IMR-90 (cell line): ENCODE data around the gene GLIPR1L2. TPM values are rescaled to one million over a fixed set of nuclear protein-coding genes. Genes with fewer than 3 reads are reported as not detected.

Experiments used
- ATAC-seq: fragments of 200-7000 bp; cut with Tn5 transposase; 2 replicates; pipeline ENCODE4 v1.9.1; 2020; ENCODE audit warnings: low read depth, mild to moderate bottlenecking, moderate library complexity
- BruUV-seq: library from RNA; stranded (reverse); fragments of 400-500 nt; replicated peaks from 2 replicates; lab custom pipeline; 2021; lab: Mats Ljungman, UMichigan
- CTCF ChIA-PET: fragments of 300-600 bp; formaldehyde crosslinking; extraction: SDS; loops from one replicate; lab custom pipeline; 2021; ENCODE audit warnings: antibody characterized with exemption; lab: Yijun Ruan, JAX
- POLR2A ChIA-PET: fragments of 300-600 bp; sonication (Branson Sonifier 250); formaldehyde crosslinking; loops from one replicate; lab custom pipeline; 2022; ENCODE audit warnings: antibody characterized with exemption; ENCODE audit not compliant: unreplicated experiment; lab: Charles Lee
- DNase-seq: peaks from one replicate; pipeline ENCODE4 v3.0.0; 2013
- H2AFZ ChIP-seq: replicated peaks from 2 replicates; pipeline ENCODE3; 2013; ENCODE audit warnings: low read length, mild to moderate bottlenecking; ENCODE audit not compliant: poor library complexity
- H2AK5ac ChIP-seq: 2 replicates; pipeline ENCODE4 v1.6.1; 2013; ENCODE audit warnings: low read depth, low read length, inconsistent platforms
- H2AK9ac ChIP-seq: replicated peaks from 2 replicates; pipeline ENCODE3; 2013; ENCODE audit warnings: mild to moderate bottlenecking, low read depth, low read length, moderate library complexity; ENCODE audit not compliant: poor library complexity
- H2BK120ac ChIP-seq: 2 replicates; pipeline ENCODE4 v1.6.1; 2013; ENCODE audit warnings: low read depth, low read length, inconsistent platforms
- H2BK15ac ChIP-seq: 3 replicates; pipeline ENCODE4 v1.6.1; 2013; ENCODE audit warnings: low read depth, low read length, inconsistent platforms
- H2BK20ac ChIP-seq: 2 replicates; pipeline ENCODE4 v1.6.1; 2013; ENCODE audit warnings: low read depth, mild to moderate bottlenecking, inconsistent platforms, low read length, moderate library complexity
- H2BK5ac ChIP-seq: 2 replicates; pipeline ENCODE4 v1.6.1; 2013; ENCODE audit warnings: mild to moderate bottlenecking, low read depth, low read length, inconsistent platforms; ENCODE audit not compliant: poor library complexity, severe bottlenecking
- H3K14ac ChIP-seq: replicated peaks from 2 replicates; pipeline ENCODE4 v1.6.1; 2013; ENCODE audit warnings: low read depth, low read length, inconsistent platforms
- H3K18ac ChIP-seq: 2 replicates; pipeline ENCODE4 v1.6.1; 2013; ENCODE audit warnings: low read depth, low read length, control low read depth
- H3K23ac ChIP-seq: 2 replicates; pipeline ENCODE4 v1.6.1; 2013; ENCODE audit warnings: low read depth, low read length, inconsistent platforms
- H3K27ac ChIP-seq: 2 replicates; pipeline ENCODE4 v1.5.1; 2013; ENCODE audit warnings: mild to moderate bottlenecking, control low read depth, low read length; ENCODE audit not compliant: insufficient read depth
- H3K27me3 ChIP-seq: 2 replicates; pipeline ENCODE4 v1.6.1; 2013; ENCODE audit warnings: low read length; ENCODE audit not compliant: control insufficient read depth, insufficient read depth
- H3K36me3 ChIP-seq: 2 replicates; pipeline ENCODE4 v1.6.1; 2013; ENCODE audit warnings: low read length, mixed read lengths; ENCODE audit not compliant: control insufficient read depth, insufficient read depth
- H3K4ac ChIP-seq: 2 replicates; pipeline ENCODE4 v1.6.1; 2013; ENCODE audit warnings: low read depth, low read length, inconsistent platforms
- H3K4me1 ChIP-seq: 2 replicates; pipeline ENCODE4 v1.6.1; 2013; ENCODE audit warnings: low read length, mixed read lengths; ENCODE audit not compliant: control insufficient read depth, insufficient read depth
- H3K4me2 ChIP-seq: 2 replicates; pipeline ENCODE4 v1.6.1; 2013; ENCODE audit warnings: low read depth, mild to moderate bottlenecking, control low read depth, low read length, moderate library complexity
- H3K4me3 ChIP-seq: 2 replicates; pipeline ENCODE4 v1.5.1; 2013; ENCODE audit warnings: low read depth, mild to moderate bottlenecking, control low read depth, low read length, moderate library complexity; ENCODE audit not compliant: insufficient read depth
- H3K56ac ChIP-seq: 2 replicates; pipeline ENCODE4 v1.6.1; 2013; ENCODE audit warnings: low read length, inconsistent platforms; ENCODE audit not compliant: insufficient read depth; ENCODE audit errors: extremely low read depth
- H3K79me1 ChIP-seq, 2 experiments: 2 replicates each; pipeline ENCODE4 v1.6.1; 2013; ENCODE audit warnings: low read length in 2 of 2, inconsistent platforms in 1 of 2, low read depth in 1 of 2
- H3K9ac ChIP-seq: 2 replicates; pipeline ENCODE4 v1.6.1; 2013; ENCODE audit warnings: low read depth, low read length, control low read depth
- H3K9me1 ChIP-seq: 2 replicates; pipeline ENCODE4 v1.6.1; 2013; ENCODE audit warnings: low read length, inconsistent platforms; ENCODE audit not compliant: insufficient read depth
- H3K9me3 ChIP-seq: 2 replicates; pipeline ENCODE4 v1.6.1; 2013; ENCODE audit warnings: low read length; ENCODE audit not compliant: control insufficient read depth, insufficient read depth
- H4K20me1 ChIP-seq: 2 replicates; pipeline ENCODE4 v1.6.1; 2013; ENCODE audit warnings: low read length, inconsistent platforms; ENCODE audit not compliant: insufficient read depth
- H4K5ac ChIP-seq: 2 replicates; pipeline ENCODE4 v1.6.1; 2013; ENCODE audit warnings: mild to moderate bottlenecking, low read depth, low read length, control low read depth
- H4K8ac ChIP-seq, 2 experiments: 2 replicates each; pipeline ENCODE4 v1.6.1; 2013; ENCODE audit warnings: low read depth in 2 of 2, low read length in 2 of 2, control low read depth in 1 of 2, inconsistent platforms in 1 of 2
- H4K91ac ChIP-seq: 2 replicates; pipeline ENCODE4 v1.6.1; 2013; ENCODE audit warnings: low read depth, low read length, inconsistent platforms; ENCODE audit not compliant: insufficient read depth
- BHLHE40 ChIP-seq: fragments of 150-350 bp; IDR thresholded peaks from 2 replicates; pipeline ENCODE4 v1.6.1; 2016; ENCODE audit warnings: mild to moderate bottlenecking, low read depth, low read length
- CEBPB ChIP-seq: IDR thresholded peaks from 2 replicates; pipeline ENCODE4 v1.6.1; 2012; ENCODE audit warnings: low read depth, low read length, improper control_type of control experiment
- CHD1 ChIP-seq: IDR thresholded peaks from 2 replicates; pipeline ENCODE4 v1.6.1; 2012; ENCODE audit warnings: low read depth, low read length, improper control_type of control experiment
- CTCF ChIP-seq: conservative IDR thresholded peaks from 2 replicates; pipeline ENCODE4 v1.5.1; 2012; ENCODE audit warnings: mild to moderate bottlenecking, low read depth, low read length, improper control_type of control experiment
- ELK1 ChIP-seq: fragments of 150-350 bp; IDR thresholded peaks from 2 replicates; pipeline ENCODE4 v1.6.1; 2016; ENCODE audit warnings: low read depth, mild to moderate bottlenecking, low read length, moderate library complexity, borderline replicate concordance
- FOS ChIP-seq: fragments of 150-350 bp; IDR thresholded peaks from 2 replicates; pipeline ENCODE4 v1.6.1; 2016; ENCODE audit warnings: low read depth, low read length
- MAFK ChIP-seq: IDR thresholded peaks from 2 replicates; pipeline ENCODE4 v1.6.1; 2012; ENCODE audit warnings: low read depth, low read length, improper control_type of control experiment
- MAZ ChIP-seq: IDR thresholded peaks from 2 replicates; pipeline ENCODE4 v1.6.1; 2012; ENCODE audit warnings: low read depth, mild to moderate bottlenecking, low read length, improper control_type of control experiment, moderate library complexity, borderline replicate concordance
- MXI1 ChIP-seq: IDR thresholded peaks from 2 replicates; pipeline ENCODE4 v1.6.1; 2012; ENCODE audit warnings: low read depth, mild to moderate bottlenecking, low read length, moderate library complexity, borderline replicate concordance
- NFE2L2 ChIP-seq: fragments of 150-350 bp; IDR thresholded peaks from 2 replicates; pipeline ENCODE4 v1.6.1; 2016; ENCODE audit warnings: low read depth, mild to moderate bottlenecking, low read length
- POLR2A ChIP-seq: IDR thresholded peaks from 2 replicates; pipeline ENCODE4 v1.6.1; 2012; ENCODE audit warnings: mild to moderate bottlenecking, low read depth, low read length
- RAD21 ChIP-seq: IDR thresholded peaks from 2 replicates; pipeline ENCODE4 v1.6.1; 2012; ENCODE audit warnings: low read length, improper control_type of control experiment
- USF2 ChIP-seq: fragments of 150-350 bp; IDR thresholded peaks from 2 replicates; pipeline ENCODE4 v1.6.1; 2017; ENCODE audit warnings: mild to moderate bottlenecking, antibody characterized with exemption, low read length, low read depth
- WGBS, 2 experiments: methylation state at CpG; one replicate each; pipeline versions ENCODE4 v1.1.5 to v1.1.7; 2013; ENCODE audit warnings: missing lambda C conversion rate in 2 of 2; ENCODE audit not compliant: insufficient read length in 1 of 2; ENCODE audit errors: extremely low coverage in 2 of 2; 5-methylcytosine and 5-hydroxymethylcytosine counted together
- dilution Hi-C: fragments of 300-500 bp; cut with HindIII; formaldehyde crosslinking; loops from one replicate; pipeline ENCODE4 v1.14.3; 2018; ENCODE audit warnings: low sequenced_read_pairs; ENCODE audit not compliant: unreplicated experiment
- in situ Hi-C: fragments of 300-500 bp; cut with MboI; formaldehyde crosslinking; loops from 3 replicates; pipeline ENCODE4 v1.14.3; 2019; ENCODE audit warnings: low sequenced_read_pairs, inconsistent platforms, mixed read lengths
- intact Hi-C: fragments of 100-400 bp; cut with micrococcal nuclease; formaldehyde crosslinking; loops from 2 replicates; pipeline ENCODE4 v1.10.0; 2022
- polyA plus RNA-seq, 3 experiments: library from polyadenylated mRNA; depleted of rRNA; stranded (reverse); fragments of >200 nt; gene quantifications; 2 replicates each; pipeline ENCODE4 v1.2.3, GENCODE V29; 2012; ENCODE audit warnings: low replicate concordance in 1 of 3
- total RNA-seq: library from RNA; depleted of rRNA; stranded (reverse); fragments of >200 nt; gene quantifications from 2 replicates; pipeline ENCODE4 v1.2.3, GENCODE V29; 2012

Gene GLIPR1L2
- total and polyA plus RNA-seq, 2 of the 4 experiments (the other 2 are of a cell fraction) = 0.07 TPM; not detected in 1

GRCh38 chr12:75439048-75439447 lies 48.2 kb downstream of the GLIPR1L2 start:
- peaks cover 2% of the 10 kb centered on the region for H3K4me1 ChIP-seq
- DNase-seq = peak; percentile 60
- dilution Hi-C loops (no loop called here), in situ Hi-C loops (no loop called here), intact Hi-C loops (no loop called here)
- no peaks in the 10 kb centered on the region for H3K27me3 ChIP-seq
- no peaks in the 10 kb centered on the region for H4K20me1 ChIP-seq
- no peak overlapping the region for H3K9ac ChIP-seq
- H3K9me1 ChIP-seq = 0 out of 2 replicates have a peak, but pooled peaks cover 3% of the 10 kb centered on the region
- no peaks in the 10 kb centered on the region for H3K36me3 ChIP-seq
- H2BK120ac ChIP-seq = 0 out of 2 replicates have a peak overlapping the region, but pooled peaks have one; percentile 34
- TF ChIP-seq NFE2L2 = no peak
- TF ChIP-seq BHLHE40 = no peak
- no peak for TF ChIP-seq USF2
- TF ChIP-seq CEBPB = no peak
- no peak for TF ChIP-seq RAD21
- no peak for TF ChIP-seq MAFK
- no peak for TF ChIP-seq FOS
- TF ChIP-seq CHD1 = no peak
- no peak for TF ChIP-seq MXI1
- no peak for TF ChIP-seq CTCF
- no peak for TF ChIP-seq POLR2A
- TF ChIP-seq ELK1 = no peak
- TF ChIP-seq MAZ = no peak
- H2BK20ac ChIP-seq = no peak overlapping the region
- no peak overlapping the region for H3K4ac ChIP-seq
- H2AFZ ChIP-seq = no peak overlapping the region
- H4K8ac ChIP-seq = no peak overlapping the region
- H2AK5ac ChIP-seq = no peak overlapping the region
- no peak overlapping the region; the same call in 1 of the 2 replicates for H3K18ac ChIP-seq
- H4K5ac ChIP-seq = no peak overlapping the region
- CTCF ChIA-PET = no interaction called here
- POLR2A ChIA-PET = no interaction called here
- H3K56ac ChIP-seq = no peak overlapping the region
- H3K79me1 ChIP-seq = no peaks in the 10 kb centered on the region
- peak; percentile 61 for ATAC-seq
- H3K14ac ChIP-seq = no peak overlapping the region
- no TSS peak for BruUV-seq
- no peak overlapping the region for H3K27ac ChIP-seq
- no peak overlapping the region for H2BK5ac ChIP-seq
- no peak overlapping the region for H2BK15ac ChIP-seq
- no peak overlapping the region for H3K4me3 ChIP-seq
- H3K9me3 ChIP-seq = peaks cover 2% of the 10 kb centered on the region; the same call in 1 of the 2 replicates
- H3K23ac ChIP-seq = no peak overlapping the region
- no peak overlapping the region for H3K4me2 ChIP-seq
- WGBS, 2 experiments = no CpG with 5 or more reads among the region's 2 CpGs
- no peak overlapping the region for H4K91ac ChIP-seq
- H2AK9ac ChIP-seq = no peak overlapping the region
